ENCODE results near the gene PKN3.

Gene PKN3

DNA sequence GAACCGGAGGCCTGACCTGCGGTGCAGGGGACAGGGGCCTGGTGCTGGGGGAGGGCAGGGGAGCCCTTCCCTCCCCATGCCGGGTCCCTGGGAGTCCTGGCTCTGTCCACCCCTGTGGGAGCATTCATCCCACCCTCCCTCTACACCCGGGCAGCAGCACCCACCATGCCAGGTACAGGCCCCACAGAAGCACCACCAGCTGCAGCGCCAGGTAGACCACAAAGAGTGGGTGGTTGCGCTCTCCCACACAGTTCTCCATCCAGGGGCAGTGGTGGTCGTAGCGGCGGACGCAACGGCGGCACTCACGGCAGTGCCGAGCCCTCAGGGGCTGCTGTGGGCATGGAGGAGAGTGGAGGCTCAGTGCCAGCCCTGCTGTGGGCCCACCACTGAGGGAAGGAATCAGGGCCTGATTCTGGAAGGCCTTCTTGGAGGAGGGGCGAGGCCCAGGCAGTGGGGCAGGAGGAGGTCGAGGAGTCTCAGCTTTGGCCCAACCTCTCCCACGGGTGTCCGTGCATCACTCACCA lies 19.2 kb downstream of the PKN3 start:
- no peaks in the 10 kb centered on the region for H3F3A ChIP-seq (ENCODE audit: low read depth)
- H3K36me3 ChIP-seq (ENCODE audit: insufficient read depth, low read length): no peaks in the 10 kb centered on the region
- H3K27me3 ChIP-seq (ENCODE audit: insufficient read depth, low read length, poor library complexity, severe bottlenecking): no peaks in the 10 kb centered on the region
- H4K20me1 ChIP-seq (ENCODE audit: insufficient read depth, low read length, poor library complexity, severe bottlenecking): no peaks in the 10 kb centered on the region
- H3K79me2 ChIP-seq (ENCODE audit: insufficient read depth, low read length): peaks cover 15% of the 10 kb centered on the region
- no peak overlapping the region for H3K9ac ChIP-seq (ENCODE audit: low read depth, low read length, poor library complexity, severe bottlenecking)
- no peak overlapping the region for H3K4me2 ChIP-seq (ENCODE audit: low read depth, low read length, poor library complexity, severe bottlenecking)
- H3K4me3 ChIP-seq (ENCODE audit: low read length, poor library complexity, severe bottlenecking): no peak overlapping the region
- no peaks in the 10 kb centered on the region for H3K9me2 ChIP-seq (replicated peaks; ENCODE audit: low read depth, low read length)
- H3K4me1 ChIP-seq (ENCODE audit: insufficient read depth, low read length, poor library complexity, severe bottlenecking): peaks cover 6% of the 10 kb centered on the region
- H3K9me3 ChIP-seq (ENCODE audit: insufficient read depth, low read depth, low read length): no peaks in the 10 kb centered on the region
- H2AFZ ChIP-seq (ENCODE audit: low read length): no peak overlapping the region
- TF ChIP-seq, protein P1, sequence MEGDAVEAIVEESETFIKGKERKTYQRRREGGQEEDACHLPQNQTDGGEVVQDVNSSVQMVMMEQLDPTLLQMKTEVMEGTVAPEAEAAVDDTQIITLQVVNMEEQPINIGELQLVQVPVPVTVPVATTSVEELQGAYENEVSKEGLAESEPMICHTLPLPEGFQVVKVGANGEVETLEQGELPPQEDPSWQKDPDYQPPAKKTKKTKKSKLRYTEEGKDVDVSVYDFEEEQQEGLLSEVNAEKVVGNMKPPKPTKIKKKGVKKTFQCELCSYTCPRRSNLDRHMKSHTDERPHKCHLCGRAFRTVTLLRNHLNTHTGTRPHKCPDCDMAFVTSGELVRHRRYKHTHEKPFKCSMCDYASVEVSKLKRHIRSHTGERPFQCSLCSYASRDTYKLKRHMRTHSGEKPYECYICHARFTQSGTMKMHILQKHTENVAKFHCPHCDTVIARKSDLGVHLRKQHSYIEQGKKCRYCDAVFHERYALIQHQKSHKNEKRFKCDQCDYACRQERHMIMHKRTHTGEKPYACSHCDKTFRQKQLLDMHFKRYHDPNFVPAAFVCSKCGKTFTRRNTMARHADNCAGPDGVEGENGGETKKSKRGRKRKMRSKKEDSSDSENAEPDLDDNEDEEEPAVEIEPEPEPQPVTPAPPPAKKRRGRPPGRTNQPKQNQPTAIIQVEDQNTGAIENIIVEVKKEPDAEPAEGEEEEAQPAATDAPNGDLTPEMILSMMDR (conservative IDR thresholded peaks at IDR 0.05; ENCODE audit: low read length): no peak
- no peak for TF ChIP-seq EZH2phosphoT487 (IDR thresholded peaks at IDR 0.05; ENCODE audit: borderline replicate concordance)

GRCh38 chr9:128722380-128723351 lies 20.4 kb downstream of the PKN3 start:
- Histone ChIP-seq H3K9ac (ENCODE audit: low read depth, low read length, poor library complexity, severe bottlenecking) (peak overlapping the region; percentile 86), H2AFZ (ENCODE audit: low read length) (no peak overlapping the region), H3K4me3 (ENCODE audit: low read length, poor library complexity, severe bottlenecking) (peak overlapping the region; percentile 85), H3F3A (ENCODE audit: low read depth) (no peaks in the 10 kb centered on the region), H3K9me3 (ENCODE audit: insufficient read depth, low read depth, low read length) (no peaks in the 10 kb centered on the region), H3K27me3 (ENCODE audit: insufficient read depth, low read length, poor library complexity, severe bottlenecking) (no peaks in the 10 kb centered on the region), H3K36me3 (ENCODE audit: insufficient read depth, low read length) (no peaks in the 10 kb centered on the region), H3K79me2 (ENCODE audit: insufficient read depth, low read length) (peaks cover 15% of the 10 kb centered on the region), H3K4me1 (ENCODE audit: insufficient read depth, low read length, poor library complexity, severe bottlenecking) (peaks cover 6% of the 10 kb centered on the region), H4K20me1 (ENCODE audit: insufficient read depth, low read length, poor library complexity, severe bottlenecking) (no peaks in the 10 kb centered on the region), H3K4me2 (ENCODE audit: low read depth, low read length, poor library complexity, severe bottlenecking) (peak overlapping the region; percentile 85), H3K9me2 (replicated peaks; ENCODE audit: low read depth, low read length) (no peaks in the 10 kb centered on the region)
- TF ChIP-seq EZH2phosphoT487 (IDR thresholded peaks at IDR 0.05; ENCODE audit: borderline replicate concordance): no peak
- TF ChIP-seq, protein P1 (conservative IDR thresholded peaks at IDR 0.05; ENCODE audit: low read length): no peak

DNA sequence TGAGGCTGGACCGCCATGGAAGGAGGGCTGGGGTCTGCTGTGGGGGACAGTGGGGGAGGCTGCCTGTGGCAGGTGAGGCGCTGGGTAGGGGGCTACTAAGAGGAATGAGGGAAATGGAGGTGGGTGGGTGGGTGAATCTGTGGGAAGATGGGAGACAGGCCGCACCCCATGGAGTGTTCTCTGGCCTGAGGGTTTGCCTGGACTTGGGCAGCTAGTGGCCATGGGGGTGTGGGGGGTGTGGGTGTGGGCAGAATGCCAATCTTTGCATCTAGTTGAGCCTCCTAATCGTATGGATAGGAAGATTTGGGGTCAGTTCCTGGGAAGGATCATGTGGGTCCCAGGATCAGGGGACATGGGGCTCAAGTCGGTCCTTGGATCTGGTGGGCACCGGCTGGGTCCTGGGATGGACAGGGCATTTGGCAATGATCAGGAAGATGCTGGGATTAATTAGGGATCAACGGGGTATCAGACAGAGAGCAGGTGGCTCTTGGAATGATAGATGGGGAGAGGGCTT lies 21.1 kb downstream of the PKN3 start:
- no peaks in the 10 kb centered on the region for H3K9me2 ChIP-seq (replicated peaks; ENCODE audit: low read depth, low read length)
- H3F3A ChIP-seq (ENCODE audit: low read depth): no peaks in the 10 kb centered on the region
- no peaks in the 10 kb centered on the region for H3K36me3 ChIP-seq (ENCODE audit: insufficient read depth, low read length)
- H3K4me1 ChIP-seq (ENCODE audit: insufficient read depth, low read length, poor library complexity, severe bottlenecking): peaks cover 6% of the 10 kb centered on the region
- TF ChIP-seq EZH2phosphoT487 (IDR thresholded peaks at IDR 0.05; ENCODE audit: borderline replicate concordance): no peak
- TF ChIP-seq, protein P1 (conservative IDR thresholded peaks at IDR 0.05; ENCODE audit: low read length): no peak
- H4K20me1 ChIP-seq (ENCODE audit: insufficient read depth, low read length, poor library complexity, severe bottlenecking): no peaks in the 10 kb centered on the region
- peak overlapping the region; percentile 85 for H3K4me2 ChIP-seq (ENCODE audit: low read depth, low read length, poor library complexity, severe bottlenecking)
- peaks cover 15% of the 10 kb centered on the region for H3K79me2 ChIP-seq (ENCODE audit: insufficient read depth, low read length)
- H2AFZ ChIP-seq (ENCODE audit: low read length): peak overlapping the region; percentile 70; the same call in 1 of the 2 replicates
- no peaks in the 10 kb centered on the region for H3K27me3 ChIP-seq (ENCODE audit: insufficient read depth, low read length, poor library complexity, severe bottlenecking)
- peak overlapping the region; percentile 85 for H3K4me3 ChIP-seq (ENCODE audit: low read length, poor library complexity, severe bottlenecking)
- no peaks in the 10 kb centered on the region for H3K9me3 ChIP-seq (ENCODE audit: insufficient read depth, low read depth, low read length)
- peak overlapping the region; percentile 86 for H3K9ac ChIP-seq (ENCODE audit: low read depth, low read length, poor library complexity, severe bottlenecking)
